Ishikawa (cell line): ENCODE data around the gene HOXA2.
A peak's percentile ranks its signal among the peaks of the same experiment; 100 is the strongest.

Source experiments
- CREB1 ChIP-seq: IDR thresholded peaks from 2 replicates; pipeline ENCODE4 v1.6.1; 2012; ENCODE audit warnings: low read depth
- TEAD4 ChIP-seq: IDR thresholded peaks from 2 replicates; pipeline ENCODE4 v1.6.1; 2012
- TF ChIP-seq, protein P1 (sequence below): IDR thresholded peaks from 2 replicates; pipeline ENCODE4 v1.6.1; 2012; ENCODE audit warnings: low read depth, mild to moderate bottlenecking

- TF ChIP-seq CREB1 (no peak), TEAD4 (peak; percentile 27; the same call in 1 of the 2 replicates)
- TF ChIP-seq, protein P1, sequence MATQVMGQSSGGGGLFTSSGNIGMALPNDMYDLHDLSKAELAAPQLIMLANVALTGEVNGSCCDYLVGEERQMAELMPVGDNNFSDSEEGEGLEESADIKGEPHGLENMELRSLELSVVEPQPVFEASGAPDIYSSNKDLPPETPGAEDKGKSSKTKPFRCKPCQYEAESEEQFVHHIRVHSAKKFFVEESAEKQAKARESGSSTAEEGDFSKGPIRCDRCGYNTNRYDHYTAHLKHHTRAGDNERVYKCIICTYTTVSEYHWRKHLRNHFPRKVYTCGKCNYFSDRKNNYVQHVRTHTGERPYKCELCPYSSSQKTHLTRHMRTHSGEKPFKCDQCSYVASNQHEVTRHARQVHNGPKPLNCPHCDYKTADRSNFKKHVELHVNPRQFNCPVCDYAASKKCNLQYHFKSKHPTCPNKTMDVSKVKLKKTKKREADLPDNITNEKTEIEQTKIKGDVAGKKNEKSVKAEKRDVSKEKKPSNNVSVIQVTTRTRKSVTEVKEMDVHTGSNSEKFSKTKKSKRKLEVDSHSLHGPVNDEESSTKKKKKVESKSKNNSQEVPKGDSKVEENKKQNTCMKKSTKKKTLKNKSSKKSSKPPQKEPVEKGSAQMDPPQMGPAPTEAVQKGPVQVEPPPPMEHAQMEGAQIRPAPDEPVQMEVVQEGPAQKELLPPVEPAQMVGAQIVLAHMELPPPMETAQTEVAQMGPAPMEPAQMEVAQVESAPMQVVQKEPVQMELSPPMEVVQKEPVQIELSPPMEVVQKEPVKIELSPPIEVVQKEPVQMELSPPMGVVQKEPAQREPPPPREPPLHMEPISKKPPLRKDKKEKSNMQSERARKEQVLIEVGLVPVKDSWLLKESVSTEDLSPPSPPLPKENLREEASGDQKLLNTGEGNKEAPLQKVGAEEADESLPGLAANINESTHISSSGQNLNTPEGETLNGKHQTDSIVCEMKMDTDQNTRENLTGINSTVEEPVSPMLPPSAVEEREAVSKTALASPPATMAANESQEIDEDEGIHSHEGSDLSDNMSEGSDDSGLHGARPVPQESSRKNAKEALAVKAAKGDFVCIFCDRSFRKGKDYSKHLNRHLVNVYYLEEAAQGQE, result no peak
Observed at GRCh38 chr7:27143023-27143949, 40.8 kb upstream of the HOXA2 start, which contains the start of gene HOXA5.
